Neural progenitor cell (in vitro differentiated cells): ENCODE results near the gene POLR3B.

ENCODE experiments used
- EZH2phosphoT487 ChIP-seq: fragments of 200-600 bp; sonication (generic); IDR thresholded peaks from 2 replicates; pipeline ENCODE4 v1.6.1; 2017; ENCODE audit warnings: antibody characterized with exemption
- TF ChIP-seq, protein P1 (sequence below): fragments of 200-600 bp; sonication (generic); IDR thresholded peaks from 2 replicates; pipeline ENCODE4 v1.5.1; 2017; ENCODE audit warnings: antibody characterized with exemption, mild to moderate bottlenecking

DNA sequence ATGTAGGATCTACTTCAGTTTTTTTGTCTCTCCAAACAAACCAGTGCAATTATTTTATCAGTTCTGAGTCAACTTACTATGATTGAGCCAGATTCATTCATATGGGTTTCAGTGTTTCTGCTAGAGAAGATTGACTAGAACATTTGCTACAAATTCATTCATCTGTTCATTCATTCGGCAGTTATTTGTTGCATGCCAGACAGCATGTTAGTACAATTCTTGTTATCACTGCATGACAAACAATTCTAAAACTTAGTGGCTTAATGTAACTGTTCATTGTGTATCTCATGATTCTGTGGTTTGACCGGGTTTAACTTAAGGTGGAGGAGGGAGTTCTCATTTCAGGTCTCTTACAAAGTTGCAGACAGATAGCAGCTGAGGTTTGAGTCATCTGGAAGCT lies 52.3 kb downstream of the POLR3B start:
- TF ChIP-seq, protein P1, sequence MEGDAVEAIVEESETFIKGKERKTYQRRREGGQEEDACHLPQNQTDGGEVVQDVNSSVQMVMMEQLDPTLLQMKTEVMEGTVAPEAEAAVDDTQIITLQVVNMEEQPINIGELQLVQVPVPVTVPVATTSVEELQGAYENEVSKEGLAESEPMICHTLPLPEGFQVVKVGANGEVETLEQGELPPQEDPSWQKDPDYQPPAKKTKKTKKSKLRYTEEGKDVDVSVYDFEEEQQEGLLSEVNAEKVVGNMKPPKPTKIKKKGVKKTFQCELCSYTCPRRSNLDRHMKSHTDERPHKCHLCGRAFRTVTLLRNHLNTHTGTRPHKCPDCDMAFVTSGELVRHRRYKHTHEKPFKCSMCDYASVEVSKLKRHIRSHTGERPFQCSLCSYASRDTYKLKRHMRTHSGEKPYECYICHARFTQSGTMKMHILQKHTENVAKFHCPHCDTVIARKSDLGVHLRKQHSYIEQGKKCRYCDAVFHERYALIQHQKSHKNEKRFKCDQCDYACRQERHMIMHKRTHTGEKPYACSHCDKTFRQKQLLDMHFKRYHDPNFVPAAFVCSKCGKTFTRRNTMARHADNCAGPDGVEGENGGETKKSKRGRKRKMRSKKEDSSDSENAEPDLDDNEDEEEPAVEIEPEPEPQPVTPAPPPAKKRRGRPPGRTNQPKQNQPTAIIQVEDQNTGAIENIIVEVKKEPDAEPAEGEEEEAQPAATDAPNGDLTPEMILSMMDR = no peak
- no peak for TF ChIP-seq EZH2phosphoT487
